HepG2 (cell line): ENCODE measurements around the gene IQGAP3. TPM values are rescaled to one million over a fixed set of nuclear protein-coding genes. Genes with fewer than 3 reads are reported as not detected.

Experiments
- CCDC6 ChIP-seq: sonication (generic); formaldehyde crosslinking; IDR thresholded peaks from 2 replicates; pipeline ENCODE4 v1.8.1; 2022; ENCODE audit warnings: mild to moderate bottlenecking, missing genetic modification reagents, moderate library complexity
- ETV6 ChIP-seq: sonication (generic); formaldehyde crosslinking; conservative IDR thresholded peaks from 2 replicates; pipeline ENCODE4 v1.4.0; 2020; ENCODE audit warnings: missing genetic modification reagents
- KDM1A ChIP-seq: IDR thresholded peaks from 2 replicates; pipeline ENCODE4 v1.6.1; 2016; ENCODE audit warnings: missing compliant biosample characterization
- KDM5B ChIP-seq: sonication (generic); formaldehyde crosslinking; IDR thresholded peaks from 2 replicates; pipeline ENCODE4 v1.4.0; 2020; ENCODE audit warnings: missing genetic modification reagents, mild to moderate bottlenecking, borderline replicate concordance
- MBD4 ChIP-seq: IDR thresholded peaks from 2 replicates; pipeline ENCODE4 v1.6.1; 2012; ENCODE audit warnings: low read length, inconsistent platforms, borderline replicate concordance
- ONECUT2 ChIP-seq: sonication (generic); formaldehyde crosslinking; IDR thresholded peaks from 2 replicates; pipeline ENCODE4 v1.4.0; 2020; ENCODE audit warnings: missing genetic modification reagents
- PAWR ChIP-seq: sonication (generic); formaldehyde crosslinking; IDR thresholded peaks from 2 replicates; pipeline ENCODE4 v1.4.0; 2020; ENCODE audit warnings: missing genetic modification reagents, mild to moderate bottlenecking, borderline replicate concordance
- PITX1 ChIP-seq: sonication (generic); formaldehyde crosslinking; IDR thresholded peaks from 2 replicates; pipeline ENCODE4 v1.5.1; 2020; ENCODE audit warnings: mild to moderate bottlenecking, missing genetic modification reagents
- POLR2G ChIP-seq: fragments of 200-400 bp; formaldehyde crosslinking; IDR thresholded peaks from 2 replicates; pipeline ENCODE4 v1.6.1; 2018; ENCODE audit warnings: mild to moderate bottlenecking, low read depth, low read length, moderate library complexity
- SOX13 ChIP-seq, 3 experiments: fragments of 450-650 bp in 1 of 3; sonication (generic) in 1 of 3; formaldehyde crosslinking in 1 of 3; IDR thresholded peaks in 2 of 3; conservative IDR thresholded peaks in 1 of 3; 2 replicates each; pipeline versions ENCODE4 v1.5.0 to v1.6.1; 2016 to 2020; ENCODE audit warnings: antibody characterized with exemption in 1 of 3, mild to moderate bottlenecking in 1 of 3, missing compliant biosample characterization in 1 of 3, missing genetic modification reagents in 1 of 3, moderate library complexity in 1 of 3
- SOX5 ChIP-seq: IDR thresholded peaks from 2 replicates; pipeline ENCODE4 v1.6.1; 2016; ENCODE audit warnings: borderline replicate concordance
- SPEN ChIP-seq: sonication (generic); formaldehyde crosslinking; IDR thresholded peaks from 2 replicates; pipeline ENCODE4 v1.5.1; 2020; ENCODE audit warnings: low read depth, mild to moderate bottlenecking, missing genetic modification reagents
- THAP11 ChIP-seq: IDR thresholded peaks from 2 replicates; pipeline ENCODE4 v1.6.1; 2016; ENCODE audit warnings: missing biosample characterization, missing genetic modification reagents
- ZNF17 ChIP-seq: sonication (generic); formaldehyde crosslinking; IDR thresholded peaks from 2 replicates; pipeline ENCODE4 v1.5.0; 2020; ENCODE audit warnings: mild to moderate bottlenecking, missing genetic modification reagents
- ZNF563 ChIP-seq: sonication (generic); formaldehyde crosslinking; IDR thresholded peaks from 2 replicates; pipeline ENCODE4 v1.8.0; 2022; ENCODE audit warnings: mild to moderate bottlenecking, moderate library complexity, missing genetic modification reagents
- ZNF616 ChIP-seq: sonication (generic); formaldehyde crosslinking; IDR thresholded peaks from 2 replicates; pipeline ENCODE4 v1.5.0; 2020; ENCODE audit warnings: low read depth, mild to moderate bottlenecking, missing genetic modification reagents
- ZNF768 ChIP-seq: sonication (generic); formaldehyde crosslinking; IDR thresholded peaks from 2 replicates; pipeline ENCODE4 v1.4.0; 2020; ENCODE audit warnings: missing genetic modification reagents
- ZNF772 ChIP-seq: sonication (generic); formaldehyde crosslinking; IDR thresholded peaks from 2 replicates; pipeline ENCODE4 v1.5.0; 2020; ENCODE audit warnings: mild to moderate bottlenecking, missing genetic modification reagents
- polyA plus RNA-seq, 8 experiments: library from polyadenylated mRNA; depleted of rRNA in 3 of 8; stranded (reverse) in 7 of 8; unstranded in 1 of 8; fragments of >200 nt; fragmentation: Illumina TruSeq in 4 of 8; extraction: Trizol in 4 of 8; gene quantifications; 2 replicates each; pipeline versions ENCODE4 v1.2.1 to v1.2.3, GENCODE V29; 2011 to 2016; ENCODE audit warnings: low read depth in 4 of 8, missing spikeins in 1 of 8, mixed read lengths in 1 of 8; ENCODE audit not compliant: insufficient read depth in 1 of 8
- total RNA-seq, 5 experiments: library from RNA; depleted of rRNA; stranded (reverse); fragments of >200 nt; fragmentation: Illumina TruSeq; extraction: Trizol; gene quantifications; 2 replicates each; pipeline ENCODE4 v1.2.3, GENCODE V29; 2016; ENCODE audit warnings: low read depth in 1 of 5
- TF ChIP-seq, protein P1 (sequence below): sonication (generic); formaldehyde crosslinking; IDR thresholded peaks from 2 replicates; pipeline ENCODE4 v1.8.0; 2022; ENCODE audit warnings: missing genetic modification reagents, low read depth, mild to moderate bottlenecking, borderline replicate concordance
- TF ChIP-seq, protein P2 (sequence below): IDR thresholded peaks from 2 replicates; pipeline ENCODE4 v1.6.1; 2016
- TF ChIP-seq, protein P3 (sequence below): IDR thresholded peaks from 2 replicates; pipeline ENCODE4 v1.6.1; 2016; ENCODE audit warnings: missing compliant biosample characterization, missing genetic modification reagents, borderline replicate concordance
- TF ChIP-seq, protein P4 (sequence below): IDR thresholded peaks from 2 replicates; pipeline ENCODE4 v1.6.1; 2016; ENCODE audit warnings: low read depth, control low read depth
- TF ChIP-seq, protein P5 (sequence below): sonication (generic); formaldehyde crosslinking; IDR thresholded peaks from 2 replicates; pipeline ENCODE4 v1.5.1; 2020; ENCODE audit warnings: mild to moderate bottlenecking, moderate library complexity, missing genetic modification reagents

IQGAP3 gene
- total and polyA plus RNA-seq, 2 of the 13 experiments (the other 11 are each of a cell fraction or from before 2014, with no cell fraction given), result 13.5 to 14.1 TPM

DNA sequence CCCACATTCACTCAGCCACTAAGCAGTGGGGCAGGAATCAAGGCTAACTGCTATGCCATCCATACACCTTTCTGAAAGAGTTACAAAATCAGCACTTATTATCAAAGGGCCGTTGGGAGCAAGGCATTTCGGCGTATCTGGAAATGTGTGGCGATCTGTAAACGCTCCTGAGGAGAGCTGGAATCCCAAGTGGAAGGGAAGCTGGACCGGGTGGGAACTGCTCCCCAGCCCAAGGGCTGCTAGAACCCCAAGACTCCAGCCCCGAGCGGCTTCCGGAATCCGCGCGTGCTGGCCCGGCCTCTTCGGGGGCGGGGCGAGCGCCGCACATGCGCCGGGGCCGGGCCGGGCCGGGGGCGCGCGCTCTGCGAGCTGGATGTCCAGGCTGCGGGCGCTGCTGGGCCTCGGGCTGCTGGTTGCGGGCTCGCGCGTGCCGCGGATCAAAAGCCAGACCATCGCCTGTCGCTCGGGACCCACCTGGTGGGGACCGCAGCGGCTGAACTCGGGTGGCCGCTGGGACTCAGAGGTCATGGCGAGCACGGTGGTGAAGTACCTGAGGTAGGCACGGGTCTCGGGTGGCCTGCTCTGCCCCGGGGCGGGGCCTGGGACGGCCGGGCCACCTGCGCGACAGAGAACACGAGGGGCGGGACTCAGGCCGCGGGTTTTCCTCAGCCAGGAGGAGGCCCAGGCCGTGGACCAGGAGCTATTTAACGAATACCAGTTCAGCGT, 19.2 kb upstream of the IQGAP3 start, which contains the start of gene NAXE (continued):
- TF ChIP-seq PITX1 (peak; percentile 55; the same call in 1 of the 2 replicates), SPEN (CRISPR knock-in tag) (peak; percentile 86), CCDC6 (0 out of 2 replicates have a peak, but pooled peaks have one; percentile 50), KDM1A (no peak), ETV6 (CRISPR knock-in tag) (peak; percentile 35; the same call in 1 of the 2 replicates), SOX13 (IDR thresholded peaks at IDR 0.05) (peak; percentile 23; the same call in 1 of the 2 replicates), SOX13 (CRISPR knock-in tag; conservative IDR thresholded peaks at IDR 0.05 in 1 of 2, IDR thresholded peaks at IDR 0.05 in 1 of 2) (peak in 1 of 2 experiments; percentile 16; a peak in 1 of 4 replicates), POLR2G (peak; percentile 94), ZNF563 (CRISPR knock-in tag) (peak; percentile 41; the same call in 1 of the 2 replicates), KDM5B (CRISPR knock-in tag) (peak; percentile 70; the same call in 1 of the 2 replicates), ZNF772 (CRISPR knock-in tag) (no peak), ZNF616 (CRISPR knock-in tag) (peak; percentile 54; the same call in 1 of the 2 replicates), THAP11 (CRISPR knock-in tag) (peak; percentile 61), ONECUT2 (CRISPR knock-in tag) (no peak), SOX5 (CRISPR knock-in tag) (peak; percentile 6; the same call in 1 of the 2 replicates), MBD4 (no peak), ZNF17 (no peak), ZNF768 (CRISPR knock-in tag) (peak; percentile 57; the same call in 1 of the 2 replicates), PAWR (CRISPR knock-in tag) (no peak)
- TF ChIP-seq, protein P1, sequence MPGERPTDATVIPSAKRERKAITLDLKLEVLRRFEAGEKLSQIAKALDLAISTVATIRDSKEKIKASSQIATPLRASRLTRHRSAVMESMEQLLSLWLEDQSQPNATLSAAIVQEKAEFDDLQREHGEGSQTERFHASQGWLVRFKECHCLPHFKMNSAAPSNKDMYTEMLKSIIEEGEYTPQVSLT (CRISPR knock-in tag), result no peak
- TF ChIP-seq, protein P2, sequence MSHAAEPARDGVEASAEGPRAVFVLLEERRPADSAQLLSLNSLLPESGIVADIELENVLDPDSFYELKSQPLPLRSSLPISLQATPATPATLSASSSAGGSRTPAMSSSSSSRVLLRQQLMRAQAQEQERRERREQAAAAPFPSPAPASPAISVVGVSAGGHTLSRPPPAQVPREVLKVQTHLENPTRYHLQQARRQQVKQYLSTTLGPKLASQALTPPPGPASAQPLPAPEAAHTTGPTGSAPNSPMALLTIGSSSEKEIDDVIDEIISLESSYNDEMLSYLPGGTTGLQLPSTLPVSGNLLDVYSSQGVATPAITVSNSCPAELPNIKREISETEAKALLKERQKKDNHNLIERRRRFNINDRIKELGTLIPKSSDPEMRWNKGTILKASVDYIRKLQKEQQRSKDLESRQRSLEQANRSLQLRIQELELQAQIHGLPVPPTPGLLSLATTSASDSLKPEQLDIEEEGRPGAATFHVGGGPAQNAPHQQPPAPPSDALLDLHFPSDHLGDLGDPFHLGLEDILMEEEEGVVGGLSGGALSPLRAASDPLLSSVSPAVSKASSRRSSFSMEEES, result peak; percentile 24; the same call in 1 of the 2 replicates
- TF ChIP-seq, protein P3, sequence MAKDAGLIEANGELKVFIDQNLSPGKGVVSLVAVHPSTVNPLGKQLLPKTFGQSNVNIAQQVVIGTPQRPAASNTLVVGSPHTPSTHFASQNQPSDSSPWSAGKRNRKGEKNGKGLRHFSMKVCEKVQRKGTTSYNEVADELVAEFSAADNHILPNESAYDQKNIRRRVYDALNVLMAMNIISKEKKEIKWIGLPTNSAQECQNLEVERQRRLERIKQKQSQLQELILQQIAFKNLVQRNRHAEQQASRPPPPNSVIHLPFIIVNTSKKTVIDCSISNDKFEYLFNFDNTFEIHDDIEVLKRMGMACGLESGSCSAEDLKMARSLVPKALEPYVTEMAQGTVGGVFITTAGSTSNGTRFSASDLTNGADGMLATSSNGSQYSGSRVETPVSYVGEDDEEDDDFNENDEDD (CRISPR knock-in tag), result 0 out of 2 replicates have a peak, but pooled peaks have one; percentile 6
- TF ChIP-seq, protein P4, sequence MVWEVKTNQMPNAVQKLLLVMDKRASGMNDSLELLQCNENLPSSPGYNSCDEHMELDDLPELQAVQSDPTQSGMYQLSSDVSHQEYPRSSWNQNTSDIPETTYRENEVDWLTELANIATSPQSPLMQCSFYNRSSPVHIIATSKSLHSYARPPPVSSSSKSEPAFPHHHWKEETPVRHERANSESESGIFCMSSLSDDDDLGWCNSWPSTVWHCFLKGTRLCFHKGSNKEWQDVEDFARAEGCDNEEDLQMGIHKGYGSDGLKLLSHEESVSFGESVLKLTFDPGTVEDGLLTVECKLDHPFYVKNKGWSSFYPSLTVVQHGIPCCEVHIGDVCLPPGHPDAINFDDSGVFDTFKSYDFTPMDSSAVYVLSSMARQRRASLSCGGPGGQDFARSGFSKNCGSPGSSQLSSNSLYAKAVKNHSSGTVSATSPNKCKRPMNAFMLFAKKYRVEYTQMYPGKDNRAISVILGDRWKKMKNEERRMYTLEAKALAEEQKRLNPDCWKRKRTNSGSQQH, result 0 out of 2 replicates have a peak, but pooled peaks have one; percentile 20
- TF ChIP-seq, protein P5, sequence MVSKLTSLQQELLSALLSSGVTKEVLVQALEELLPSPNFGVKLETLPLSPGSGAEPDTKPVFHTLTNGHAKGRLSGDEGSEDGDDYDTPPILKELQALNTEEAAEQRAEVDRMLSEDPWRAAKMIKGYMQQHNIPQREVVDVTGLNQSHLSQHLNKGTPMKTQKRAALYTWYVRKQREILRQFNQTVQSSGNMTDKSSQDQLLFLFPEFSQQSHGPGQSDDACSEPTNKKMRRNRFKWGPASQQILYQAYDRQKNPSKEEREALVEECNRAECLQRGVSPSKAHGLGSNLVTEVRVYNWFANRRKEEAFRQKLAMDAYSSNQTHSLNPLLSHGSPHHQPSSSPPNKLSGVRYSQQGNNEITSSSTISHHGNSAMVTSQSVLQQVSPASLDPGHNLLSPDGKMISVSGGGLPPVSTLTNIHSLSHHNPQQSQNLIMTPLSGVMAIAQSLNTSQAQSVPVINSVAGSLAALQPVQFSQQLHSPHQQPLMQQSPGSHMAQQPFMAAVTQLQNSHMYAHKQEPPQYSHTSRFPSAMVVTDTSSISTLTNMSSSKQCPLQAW (CRISPR knock-in tag), result peak; percentile 63; the same call in 1 of the 2 replicates
